GM12892 (cell line): Measurements from ENCODE around the gene LRP3.

Source experiments
- POLR2A ChIP-seq: IDR thresholded peaks from 2 replicates; pipeline ENCODE4 v1.6.1; 2011; ENCODE audit warnings: low read depth, low read length, control low read depth
- POLR2AphosphoS5 ChIP-seq: IDR thresholded peaks from 2 replicates; pipeline ENCODE4 v1.6.1; 2011; ENCODE audit warnings: low read depth, low read length, control low read depth
- TAF1 ChIP-seq: IDR thresholded peaks from 2 replicates; pipeline ENCODE4 v1.6.1; 2011; ENCODE audit warnings: low read depth, mild to moderate bottlenecking, control low read depth, low read length, borderline replicate concordance

DNA sequence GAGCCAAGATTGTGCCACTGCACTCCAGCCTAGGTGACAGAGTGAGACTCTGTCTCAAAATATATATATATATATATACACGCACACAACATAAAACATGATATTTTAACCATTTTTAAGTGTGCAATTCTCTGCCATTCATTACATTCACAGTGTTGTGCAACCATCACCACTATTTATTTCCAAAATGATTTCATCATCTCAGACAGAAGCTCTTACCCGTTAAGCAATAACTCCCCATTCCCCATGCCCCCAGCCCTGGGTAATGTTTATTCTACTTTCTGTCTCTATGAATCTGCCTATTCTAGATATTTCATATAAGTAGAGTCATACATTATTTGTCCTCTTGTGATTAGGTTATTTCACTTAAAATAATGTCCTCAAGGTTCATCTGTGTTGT lies 42.0 kb upstream of the LRP3 start:
- TF ChIP-seq POLR2A, result no peak
- no peak for TF ChIP-seq POLR2AphosphoS5
- TF ChIP-seq TAF1, result no peak
